MM.1S (cell line): ENCODE measurements around the gene PAX6.

ENCODE experiments used
- DNase-seq: peaks from one replicate; pipeline ENCODE4 v3.0.0-alpha.2; 2015
- H2AFZ ChIP-seq: fragments of 300-600 bp; sonication (generic); 2 replicates; pipeline ENCODE4 v1.6.0; 2016; ENCODE audit warnings: antibody characterized with exemption, low read length
- H3F3A ChIP-seq: fragments of 300-600 bp; sonication (generic); 2 replicates; pipeline ENCODE4 v1.6.1; 2016; ENCODE audit warnings: mild to moderate bottlenecking, antibody characterized with exemption, low read length, moderate library complexity, mixed read lengths; ENCODE audit not compliant: insufficient read depth
- H3K27ac ChIP-seq: fragments of 300-600 bp; sonication (generic); 2 replicates; pipeline ENCODE4 v1.5.1; 2016; ENCODE audit warnings: mild to moderate bottlenecking, low read length
- H3K27me3 ChIP-seq: fragments of 300-600 bp; sonication (generic); replicated peaks from 2 replicates; pipeline ENCODE4 v1.6.0; 2016; ENCODE audit warnings: low read length; ENCODE audit not compliant: insufficient read depth
- H3K36me3 ChIP-seq: fragments of 300-600 bp; sonication (generic); replicated peaks from 2 replicates; pipeline ENCODE4 v1.6.1; 2016; ENCODE audit warnings: mild to moderate bottlenecking, low read length, mixed read lengths; ENCODE audit not compliant: insufficient read depth
- H3K4me1 ChIP-seq: fragments of 300-600 bp; sonication (generic); 2 replicates; pipeline ENCODE4 v1.6.1; 2016; ENCODE audit warnings: low read length, mixed read lengths
- H3K4me2 ChIP-seq: fragments of 300-600 bp; sonication (generic); 2 replicates; pipeline ENCODE4 v1.6.0; 2016; ENCODE audit warnings: low read depth, low read length
- H3K4me3 ChIP-seq: fragments of 300-600 bp; sonication (generic); 2 replicates; pipeline ENCODE4 v1.5.1; 2016; ENCODE audit warnings: low read length, mixed read lengths
- H3K79me2 ChIP-seq: fragments of 300-600 bp; sonication (generic); 2 replicates; pipeline ENCODE4 v1.6.1; 2016; ENCODE audit warnings: mixed run types, low read length, mixed read lengths
- H3K9ac ChIP-seq: fragments of 300-600 bp; sonication (generic); 2 replicates; pipeline ENCODE4 v1.6.1; 2016; ENCODE audit warnings: low read length, mixed read lengths
- H3K9me2 ChIP-seq: fragments of 300-600 bp; sonication (generic); replicated peaks from 2 replicates; pipeline ENCODE4 v1.6.1; 2016; ENCODE audit warnings: mild to moderate bottlenecking, low read length, mixed read lengths; ENCODE audit not compliant: insufficient read depth
- H3K9me3 ChIP-seq: fragments of 300-600 bp; sonication (generic); replicated peaks from 2 replicates; pipeline ENCODE4 v1.6.1; 2016; ENCODE audit warnings: mild to moderate bottlenecking, low read length, mixed read lengths; ENCODE audit not compliant: insufficient read depth
- H4K20me1 ChIP-seq: fragments of 300-600 bp; sonication (generic); 2 replicates; pipeline ENCODE4 v1.6.1; 2016; ENCODE audit warnings: mild to moderate bottlenecking, low read length, moderate library complexity, mixed read lengths; ENCODE audit not compliant: insufficient read depth
- EZH2 ChIP-seq: fragments of 300-600 bp; sonication (generic); optimal IDR thresholded peaks from 2 replicates; pipeline ENCODE3; 2017; ENCODE audit warnings: low read depth, mild to moderate bottlenecking, antibody characterized with exemption, low read length, mixed read lengths
- EZH2phosphoT487 ChIP-seq: fragments of 300-600 bp; sonication (generic); IDR thresholded peaks from 2 replicates; pipeline ENCODE4 v1.6.1; 2018; ENCODE audit warnings: antibody characterized with exemption, low read length
- TF ChIP-seq, protein P1 (sequence below): fragments of 300-600 bp; sonication (generic); IDR thresholded peaks from 2 replicates; pipeline ENCODE4 v1.5.1; 2016; ENCODE audit warnings: antibody characterized with exemption, low read length, mixed read lengths

PAX6 gene

GRCh38 chr11:31825838-31826484, 14.8 kb upstream of the PAX6 start:
- TF ChIP-seq, protein P1, sequence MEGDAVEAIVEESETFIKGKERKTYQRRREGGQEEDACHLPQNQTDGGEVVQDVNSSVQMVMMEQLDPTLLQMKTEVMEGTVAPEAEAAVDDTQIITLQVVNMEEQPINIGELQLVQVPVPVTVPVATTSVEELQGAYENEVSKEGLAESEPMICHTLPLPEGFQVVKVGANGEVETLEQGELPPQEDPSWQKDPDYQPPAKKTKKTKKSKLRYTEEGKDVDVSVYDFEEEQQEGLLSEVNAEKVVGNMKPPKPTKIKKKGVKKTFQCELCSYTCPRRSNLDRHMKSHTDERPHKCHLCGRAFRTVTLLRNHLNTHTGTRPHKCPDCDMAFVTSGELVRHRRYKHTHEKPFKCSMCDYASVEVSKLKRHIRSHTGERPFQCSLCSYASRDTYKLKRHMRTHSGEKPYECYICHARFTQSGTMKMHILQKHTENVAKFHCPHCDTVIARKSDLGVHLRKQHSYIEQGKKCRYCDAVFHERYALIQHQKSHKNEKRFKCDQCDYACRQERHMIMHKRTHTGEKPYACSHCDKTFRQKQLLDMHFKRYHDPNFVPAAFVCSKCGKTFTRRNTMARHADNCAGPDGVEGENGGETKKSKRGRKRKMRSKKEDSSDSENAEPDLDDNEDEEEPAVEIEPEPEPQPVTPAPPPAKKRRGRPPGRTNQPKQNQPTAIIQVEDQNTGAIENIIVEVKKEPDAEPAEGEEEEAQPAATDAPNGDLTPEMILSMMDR: no peak
- TF ChIP-seq EZH2 (no peak), EZH2phosphoT487 (no peak)
- H3K4me2 ChIP-seq: no peak overlapping the region
- H3K27me3 ChIP-seq: 0 out of 2 replicates have a peak, but pooled peaks cover 5% of the 10 kb centered on the region
- no peaks in the 10 kb centered on the region for H3K36me3 ChIP-seq
- H3K27ac ChIP-seq: no peak overlapping the region
- H3F3A ChIP-seq: no peaks in the 10 kb centered on the region
- no peaks in the 10 kb centered on the region for H3K79me2 ChIP-seq
- DNase-seq: no peak
- H3K9ac ChIP-seq: no peak overlapping the region
- no peaks in the 10 kb centered on the region for H3K4me1 ChIP-seq
- H4K20me1 ChIP-seq: no peaks in the 10 kb centered on the region
- H3K9me2 ChIP-seq: no peaks in the 10 kb centered on the region
- no peak overlapping the region for H2AFZ ChIP-seq
- H3K4me3 ChIP-seq: no peak overlapping the region
- H3K9me3 ChIP-seq: no peaks in the 10 kb centered on the region

- Histone ChIP-seq H3K4me1 (no peaks in the 10 kb centered on the region), H3K36me3 (no peaks in the 10 kb centered on the region), H3K9me2 (no peaks in the 10 kb centered on the region), H3K9me3 (no peaks in the 10 kb centered on the region), H3K27me3 (0 out of 2 replicates have a peak, but pooled peaks cover 5% of the 10 kb centered on the region), H3K4me3 (no peak overlapping the region), H4K20me1 (no peaks in the 10 kb centered on the region), H3K9ac (no peak overlapping the region), H2AFZ (no peak overlapping the region), H3K79me2 (no peaks in the 10 kb centered on the region), H3K27ac (no peak overlapping the region), H3K4me2 (no peak overlapping the region), H3F3A (no peaks in the 10 kb centered on the region)
- DNase-seq: no peak
- TF ChIP-seq, protein P1: no peak
- TF ChIP-seq EZH2phosphoT487 (no peak), EZH2 (no peak)
Measured at GRCh38 chr11:31824879-31825837, 14.0 kb upstream of the PAX6 start.

DNA sequence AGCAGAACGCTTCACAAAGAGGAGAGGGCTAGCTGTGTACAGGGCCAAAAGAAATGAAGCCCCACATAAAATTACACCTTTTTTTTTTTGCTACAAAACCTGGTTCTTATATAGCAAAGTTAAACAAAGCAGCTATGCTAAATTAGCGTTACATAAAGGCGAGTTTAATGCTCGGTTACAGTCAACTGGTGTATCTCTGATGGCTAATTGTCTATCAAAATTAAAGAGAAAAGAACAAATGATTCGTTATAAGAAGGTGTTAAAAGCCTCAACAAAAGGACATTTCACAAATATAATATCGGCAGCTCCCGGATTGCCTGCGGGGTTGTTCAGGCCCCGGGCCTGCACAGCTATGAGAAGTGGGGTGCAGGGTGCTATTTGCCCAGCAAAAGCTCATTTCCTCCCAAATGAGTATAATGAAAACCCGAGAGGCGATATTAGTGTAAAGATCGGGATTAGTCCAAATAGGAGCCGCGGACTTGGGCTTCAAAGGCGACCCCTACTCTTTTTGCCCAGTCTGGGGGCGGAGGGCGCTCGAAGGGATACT, 13.3 kb upstream of the PAX6 start:
- Histone ChIP-seq H3F3A (no peaks in the 10 kb centered on the region), H3K9ac (no peak overlapping the region), H3K36me3 (no peaks in the 10 kb centered on the region), H3K9me2 (no peaks in the 10 kb centered on the region), H3K4me2 (no peak overlapping the region), H2AFZ (no peak overlapping the region), H3K79me2 (no peaks in the 10 kb centered on the region), H3K27ac (no peak overlapping the region), H3K27me3 (0 out of 2 replicates have a peak, but pooled peaks cover 5% of the 10 kb centered on the region), H3K4me1 (no peaks in the 10 kb centered on the region), H4K20me1 (no peaks in the 10 kb centered on the region), H3K4me3 (no peak overlapping the region), H3K9me3 (no peaks in the 10 kb centered on the region)
- TF ChIP-seq, protein P1: no peak
- no peak for TF ChIP-seq EZH2phosphoT487
- TF ChIP-seq EZH2: no peak
- DNase-seq: no peak
